ENCODE results near the gene MDP1.
"Not testable (repeated sequence)": the region's sequence is repeated elsewhere in the genome, so short reads cannot be mapped to it uniquely, and the experiment has no call there.

The MDP1 gene

GRCh38 chr14:24207625-24208024 is 8.2 kb downstream of the MDP1 start:
- no peak overlapping the region for H3K27ac ChIP-seq (ENCODE audit: insufficient read depth in 1 of 2, low read depth in 1 of 2, low read length in 2 of 2, poor library complexity in 1 of 2, severe bottlenecking in 2 of 2)
- peaks cover 13 to 68% (median 51%) of the 10 kb centered on the region in 4 experiments for H3K36me3 ChIP-seq (ENCODE audit: control insufficient read depth in 4 of 4, insufficient read depth in 4 of 4, low read length in 3 of 4)
- DNase-seq = no peak
- no peaks in the 10 kb centered on the region for H3K27me3 ChIP-seq (replicated peaks in 2 of 5; ENCODE audit: control insufficient read depth in 4 of 5, insufficient read depth in 5 of 5, low read length in 4 of 5)
- no peak overlapping the region for H3K4me3 ChIP-seq (ENCODE audit: control insufficient read depth in 1 of 7, extremely low read depth in 1 of 7, insufficient read depth in 4 of 7, low read depth in 2 of 7, low read length in 6 of 7)
- H3K4me1 ChIP-seq (ENCODE audit: control extremely low read depth in 1 of 4, control insufficient read depth in 4 of 4, insufficient read depth in 4 of 4, low read length in 3 of 4) = peaks cover 0 to 4% (median 4%) of the 10 kb centered on the region in 4 experiments
- CTCF ChIA-PET = interaction anchor here (1.3 to 1.9 kb wide), 3 partner anchors 11 to 93 kb away, joined by 4 to 6 read pairs (median 5); partner anchors contain the start of gene NOP9
- 93% methylated on average over 2 of the region's 2 CpGs for WGBS (ENCODE audit: insufficient coverage)
- POLR2A ChIA-PET = no interaction called here
- no peaks in the 10 kb centered on the region for H3K9me3 ChIP-seq (ENCODE audit: control extremely low read depth in 1 of 5, control insufficient read depth in 4 of 5, insufficient read depth in 2 of 5, low read depth in 1 of 5, low read length in 4 of 5)

- WGBS (ENCODE audit: insufficient coverage) = 88% methylated on average over 5 of the region's 5 CpGs
- POLR2A ChIA-PET = no interaction called here
- peaks cover 13 to 68% (median 54%) of the 10 kb centered on the region in 4 experiments for H3K36me3 ChIP-seq (ENCODE audit: control insufficient read depth in 4 of 4, insufficient read depth in 4 of 4, low read length in 3 of 4)
These were observed 8.7 kb downstream of the MDP1 start for GRCh38 chr14:24207104-24207551.

GRCh38 chr14:24206260-24207103 is 9.4 kb downstream of the MDP1 start:
- H3K4me1 ChIP-seq (ENCODE audit: control extremely low read depth in 1 of 4, control insufficient read depth in 4 of 4, insufficient read depth in 4 of 4, low read length in 3 of 4) = no peaks in the 10 kb centered on the region
- 97% methylated on average over 9 of the region's 11 CpGs for WGBS (ENCODE audit: insufficient coverage)
- H3K27me3 ChIP-seq (replicated peaks in 2 of 5; ENCODE audit: control insufficient read depth in 4 of 5, insufficient read depth in 5 of 5, low read length in 4 of 5) = no peaks in the 10 kb centered on the region
- H3K9me3 ChIP-seq (ENCODE audit: control extremely low read depth in 1 of 5, control insufficient read depth in 4 of 5, insufficient read depth in 2 of 5, low read depth in 1 of 5, low read length in 4 of 5) = peaks cover 0 to 4% (median 0%) of the 10 kb centered on the region in 5 experiments
- ChIA-PET CTCF (interaction anchor here (1.0 to 1.9 kb wide), 6 partner anchors 10 to 94 kb away, joined by 3 to 6 read pairs (median 4); partner anchors contain the start of genes NOP9, TINF2 and TM9SF1), POLR2A (no interaction called here)
- H3K4me3 ChIP-seq (ENCODE audit: control insufficient read depth in 1 of 7, extremely low read depth in 1 of 7, insufficient read depth in 4 of 7, low read depth in 2 of 7, low read length in 6 of 7) = no peak overlapping the region
- DNase-seq = no peak
- peaks cover 15 to 71% (median 55%) of the 10 kb centered on the region in 4 experiments for H3K36me3 ChIP-seq (ENCODE audit: control insufficient read depth in 4 of 4, insufficient read depth in 4 of 4, low read length in 3 of 4)
- no peak overlapping the region for H3K27ac ChIP-seq (ENCODE audit: insufficient read depth in 1 of 2, low read depth in 1 of 2, low read length in 2 of 2, poor library complexity in 1 of 2, severe bottlenecking in 2 of 2)

More at GRCh38 chr14:24207104-24207551, 8.7 kb downstream of the MDP1 start:
- Histone ChIP-seq H3K4me1 (ENCODE audit: control extremely low read depth in 1 of 4, control insufficient read depth in 4 of 4, insufficient read depth in 4 of 4, low read length in 3 of 4) (peaks cover 0 to under 1% (median 0%) of the 10 kb centered on the region in 4 experiments), H3K9me3 (ENCODE audit: control extremely low read depth in 1 of 5, control insufficient read depth in 4 of 5, insufficient read depth in 2 of 5, low read depth in 1 of 5, low read length in 4 of 5) (peaks cover 0 to 4% (median 0%) of the 10 kb centered on the region in 5 experiments), H3K27me3 (replicated peaks in 2 of 5; ENCODE audit: control insufficient read depth in 4 of 5, insufficient read depth in 5 of 5, low read length in 4 of 5) (no peaks in the 10 kb centered on the region), H3K27ac (ENCODE audit: insufficient read depth in 1 of 2, low read depth in 1 of 2, low read length in 2 of 2, poor library complexity in 1 of 2, severe bottlenecking in 2 of 2) (no peak overlapping the region), H3K4me3 (ENCODE audit: control insufficient read depth in 1 of 7, extremely low read depth in 1 of 7, insufficient read depth in 4 of 7, low read depth in 2 of 7, low read length in 6 of 7) (no peak overlapping the region)
- CTCF ChIA-PET = interaction anchor here (1.0 to 1.9 kb wide), 4 partner anchors 11 to 93 kb away, joined by 3 to 6 read pairs (median 4); partner anchors contain the start of genes NOP9 and TINF2
- no peak for DNase-seq

- Histone ChIP-seq H3K4me1 (ENCODE audit: control extremely low read depth in 1 of 4, control insufficient read depth in 4 of 4, insufficient read depth in 4 of 4, low read length in 3 of 4) (no peaks in the 10 kb centered on the region), H3K27ac (ENCODE audit: insufficient read depth in 1 of 2, low read depth in 1 of 2, low read length in 2 of 2, poor library complexity in 1 of 2, severe bottlenecking in 2 of 2) (no peak overlapping the region), H3K9me3 (ENCODE audit: control extremely low read depth in 1 of 5, control insufficient read depth in 4 of 5, insufficient read depth in 2 of 5, low read depth in 1 of 5, low read length in 4 of 5) (peaks cover 0 to 4% (median 0%) of the 10 kb centered on the region in 5 experiments), H3K27me3 (replicated peaks in 2 of 5; ENCODE audit: control insufficient read depth in 4 of 5, insufficient read depth in 5 of 5, low read length in 4 of 5) (no peaks in the 10 kb centered on the region), H3K4me3 (ENCODE audit: control insufficient read depth in 1 of 7, extremely low read depth in 1 of 7, insufficient read depth in 4 of 7, low read depth in 2 of 7, low read length in 6 of 7) (no peak overlapping the region), H3K36me3 (ENCODE audit: control insufficient read depth in 4 of 4, insufficient read depth in 4 of 4, low read length in 3 of 4) (peaks cover 13 to 58% (median 43%) of the 10 kb centered on the region in 4 experiments)
- DNase-seq = no peak
- ChIA-PET POLR2A (no interaction called here), CTCF (interaction anchor here (0.7 to 1.9 kb wide), 3 partner anchors 9 to 132 kb away, joined by 3 to 6 read pairs (median 3); partner anchors contain the start of genes CHMP4A and TM9SF1)
- 85% methylated on average over 6 of the region's 7 CpGs for WGBS (ENCODE audit: insufficient coverage)
These were observed 11.4 kb downstream of the MDP1 start for GRCh38 chr14:24204163-24205146.

GRCh38 chr14:24203249-24203886 is 12.5 kb downstream of the MDP1 start:
- H3K27me3 ChIP-seq (replicated peaks in 2 of 5; ENCODE audit: control insufficient read depth in 4 of 5, insufficient read depth in 5 of 5, low read length in 4 of 5); H3K27ac ChIP-seq (ENCODE audit: insufficient read depth in 1 of 2, low read depth in 1 of 2, low read length in 2 of 2, poor library complexity in 1 of 2, severe bottlenecking in 2 of 2); H3K9me3 ChIP-seq (ENCODE audit: control extremely low read depth in 1 of 5, control insufficient read depth in 4 of 5, insufficient read depth in 2 of 5, low read depth in 1 of 5, low read length in 4 of 5); POLR2A ChIA-PET; H3K4me1 ChIP-seq (ENCODE audit: control extremely low read depth in 1 of 4, control insufficient read depth in 4 of 4, insufficient read depth in 4 of 4, low read length in 3 of 4); DNase-seq; H3K4me3 ChIP-seq (ENCODE audit: control insufficient read depth in 1 of 7, extremely low read depth in 1 of 7, insufficient read depth in 4 of 7, low read depth in 2 of 7, low read length in 6 of 7): not testable (repeated sequence)
- 97% methylated on average over 10 of the region's 16 CpGs for WGBS (ENCODE audit: insufficient coverage)
- CTCF ChIA-PET = interaction anchor here (1.3 kb wide), 1 partner anchor 10 kb away, joined by 3 read pairs; the partner anchor contains the start of gene CHMP4A
- H3K36me3 ChIP-seq (ENCODE audit: control insufficient read depth in 4 of 4, insufficient read depth in 4 of 4, low read length in 3 of 4) = peaks cover 13 to 54% (median 38%) of the 10 kb centered on the region in 4 experiments

- DNase-seq; POLR2A ChIA-PET; CTCF ChIA-PET; H3K4me3 ChIP-seq (ENCODE audit: control insufficient read depth in 1 of 7, extremely low read depth in 1 of 7, insufficient read depth in 4 of 7, low read depth in 2 of 7, low read length in 6 of 7); H3K27ac ChIP-seq (ENCODE audit: insufficient read depth in 1 of 2, low read depth in 1 of 2, low read length in 2 of 2, poor library complexity in 1 of 2, severe bottlenecking in 2 of 2); H3K9me3 ChIP-seq (ENCODE audit: control extremely low read depth in 1 of 5, control insufficient read depth in 4 of 5, insufficient read depth in 2 of 5, low read depth in 1 of 5, low read length in 4 of 5); H3K4me1 ChIP-seq (ENCODE audit: control extremely low read depth in 1 of 4, control insufficient read depth in 4 of 4, insufficient read depth in 4 of 4, low read length in 3 of 4); H3K27me3 ChIP-seq (replicated peaks in 2 of 5; ENCODE audit: control insufficient read depth in 4 of 5, insufficient read depth in 5 of 5, low read length in 4 of 5): not testable (repeated sequence)
- 99% methylated on average over 8 of the region's 8 CpGs for WGBS (ENCODE audit: insufficient coverage)
- H3K36me3 ChIP-seq (ENCODE audit: control insufficient read depth in 4 of 4, insufficient read depth in 4 of 4, low read length in 3 of 4) = peaks cover 13 to 46% (median 32%) of the 10 kb centered on the region in 4 experiments
These were observed 13.3 kb downstream of the MDP1 start for GRCh38 chr14:24202538-24202937.
